ENCODE results near the gene ST6GALNAC4. TPM values are rescaled to one million over a fixed set of nuclear protein-coding genes. Genes with fewer than 3 reads are reported as not detected.
A peak's percentile ranks its signal among the peaks of the same experiment; 100 is the strongest.

ST6GALNAC4 gene
- total RNA-seq, 1 experiment from 2014 or later = 25.7 TPM

DNA sequence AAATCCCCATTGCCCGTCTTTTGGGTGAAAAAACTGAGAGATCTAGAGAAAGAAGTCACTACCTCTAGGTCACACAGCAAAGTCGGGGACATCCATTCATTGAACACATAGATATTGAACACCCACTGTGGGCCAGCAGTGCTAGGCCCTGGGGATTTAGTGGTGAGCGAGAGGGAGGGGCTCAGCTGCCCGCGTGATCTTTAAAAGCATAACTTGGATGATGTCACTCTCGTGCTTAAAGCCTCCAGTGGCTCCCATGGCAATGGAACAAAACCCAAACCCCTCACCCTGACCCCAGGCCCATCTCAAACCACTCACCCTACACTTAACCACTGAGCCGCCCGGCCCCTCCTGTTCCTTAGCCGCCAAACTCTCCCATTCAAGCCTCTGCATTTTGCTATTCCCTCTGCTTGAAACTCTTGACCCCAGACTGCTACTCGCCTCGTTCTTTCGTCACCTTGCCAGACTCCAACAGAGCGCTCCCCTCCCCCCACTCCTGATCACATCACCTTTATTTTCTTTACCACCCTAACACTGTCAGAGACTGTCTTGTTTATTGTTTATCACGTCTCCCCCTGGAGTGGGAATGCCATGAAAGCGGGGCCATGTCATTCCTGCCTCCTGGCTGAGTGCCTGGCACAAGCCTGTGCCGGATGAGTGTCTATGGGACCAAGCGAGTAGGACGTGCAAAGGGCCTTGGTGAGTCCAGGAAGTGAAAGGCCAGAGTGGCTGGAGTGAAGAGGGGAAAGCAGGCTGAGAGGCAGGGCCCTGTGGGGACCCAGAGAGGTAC, 14.4 kb upstream of the ST6GALNAC4 start:
- ATAC-seq = no peak
- CTCF ChIA-PET = interaction anchor here (1.3 to 4.5 kb wide), 7 partner anchors 10 to 197 kb away, joined by 4 to 78 read pairs (median 14); partner anchors contain the start of gene TOR2A
- peaks cover 3% of the 10 kb centered on the region; the same call in 1 of the 2 replicates for H3K36me3 Mint-ChIP-seq

More for the DNA sequence above, 14.4 kb upstream of the ST6GALNAC4 start:
- TF ChIP-seq, protein P1, sequence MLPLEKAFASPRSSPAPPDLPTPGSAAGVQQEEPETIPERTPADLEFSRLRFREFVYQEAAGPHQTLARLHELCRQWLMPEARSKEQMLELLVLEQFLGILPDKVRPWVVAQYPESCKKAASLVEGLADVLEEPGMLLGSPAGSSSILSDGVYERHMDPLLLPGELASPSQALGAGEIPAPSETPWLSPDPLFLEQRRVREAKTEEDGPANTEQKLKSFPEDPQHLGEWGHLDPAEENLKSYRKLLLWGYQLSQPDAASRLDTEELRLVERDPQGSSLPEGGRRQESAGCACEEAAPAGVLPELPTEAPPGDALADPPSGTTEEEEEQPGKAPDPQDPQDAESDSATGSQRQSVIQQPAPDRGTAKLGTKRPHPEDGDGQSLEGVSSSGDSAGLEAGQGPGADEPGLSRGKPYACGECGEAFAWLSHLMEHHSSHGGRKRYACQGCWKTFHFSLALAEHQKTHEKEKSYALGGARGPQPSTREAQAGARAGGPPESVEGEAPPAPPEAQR (CRISPR knock-in tag; IDR thresholded peaks at IDR 0.05) = no peak
- TF ChIP-seq RORB (CRISPR knock-in tag; IDR thresholded peaks at IDR 0.05) = no peak
- no peak for TF ChIP-seq SMAD4 (CRISPR knock-in tag; IDR thresholded peaks at IDR 0.05)
- no peak for TF ChIP-seq NR2C2 (CRISPR knock-in tag; IDR thresholded peaks at IDR 0.05)
- no peak for TF ChIP-seq GTF2I (CRISPR knock-in tag; conservative IDR thresholded peaks at IDR 0.05)
- TF ChIP-seq, protein P2, sequence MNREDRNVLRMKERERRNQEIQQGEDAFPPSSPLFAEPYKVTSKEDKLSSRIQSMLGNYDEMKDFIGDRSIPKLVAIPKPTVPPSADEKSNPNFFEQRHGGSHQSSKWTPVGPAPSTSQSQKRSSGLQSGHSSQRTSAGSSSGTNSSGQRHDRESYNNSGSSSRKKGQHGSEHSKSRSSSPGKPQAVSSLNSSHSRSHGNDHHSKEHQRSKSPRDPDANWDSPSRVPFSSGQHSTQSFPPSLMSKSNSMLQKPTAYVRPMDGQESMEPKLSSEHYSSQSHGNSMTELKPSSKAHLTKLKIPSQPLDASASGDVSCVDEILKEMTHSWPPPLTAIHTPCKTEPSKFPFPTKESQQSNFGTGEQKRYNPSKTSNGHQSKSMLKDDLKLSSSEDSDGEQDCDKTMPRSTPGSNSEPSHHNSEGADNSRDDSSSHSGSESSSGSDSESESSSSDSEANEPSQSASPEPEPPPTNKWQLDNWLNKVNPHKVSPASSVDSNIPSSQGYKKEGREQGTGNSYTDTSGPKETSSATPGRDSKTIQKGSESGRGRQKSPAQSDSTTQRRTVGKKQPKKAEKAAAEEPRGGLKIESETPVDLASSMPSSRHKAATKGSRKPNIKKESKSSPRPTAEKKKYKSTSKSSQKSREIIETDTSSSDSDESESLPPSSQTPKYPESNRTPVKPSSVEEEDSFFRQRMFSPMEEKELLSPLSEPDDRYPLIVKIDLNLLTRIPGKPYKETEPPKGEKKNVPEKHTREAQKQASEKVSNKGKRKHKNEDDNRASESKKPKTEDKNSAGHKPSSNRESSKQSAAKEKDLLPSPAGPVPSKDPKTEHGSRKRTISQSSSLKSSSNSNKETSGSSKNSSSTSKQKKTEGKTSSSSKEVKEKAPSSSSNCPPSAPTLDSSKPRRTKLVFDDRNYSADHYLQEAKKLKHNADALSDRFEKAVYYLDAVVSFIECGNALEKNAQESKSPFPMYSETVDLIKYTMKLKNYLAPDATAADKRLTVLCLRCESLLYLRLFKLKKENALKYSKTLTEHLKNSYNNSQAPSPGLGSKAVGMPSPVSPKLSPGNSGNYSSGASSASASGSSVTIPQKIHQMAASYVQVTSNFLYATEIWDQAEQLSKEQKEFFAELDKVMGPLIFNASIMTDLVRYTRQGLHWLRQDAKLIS (CRISPR knock-in tag; IDR thresholded peaks at IDR 0.05; ENCODE audit: borderline replicate concordance) = no peak
- no peak for TF ChIP-seq ZNF317 (CRISPR knock-in tag; IDR thresholded peaks at IDR 0.05; ENCODE audit: borderline replicate concordance, low read depth)
- TF ChIP-seq JUN (CRISPR knock-in tag; IDR thresholded peaks at IDR 0.05) = no peak
- TF ChIP-seq, protein P3, sequence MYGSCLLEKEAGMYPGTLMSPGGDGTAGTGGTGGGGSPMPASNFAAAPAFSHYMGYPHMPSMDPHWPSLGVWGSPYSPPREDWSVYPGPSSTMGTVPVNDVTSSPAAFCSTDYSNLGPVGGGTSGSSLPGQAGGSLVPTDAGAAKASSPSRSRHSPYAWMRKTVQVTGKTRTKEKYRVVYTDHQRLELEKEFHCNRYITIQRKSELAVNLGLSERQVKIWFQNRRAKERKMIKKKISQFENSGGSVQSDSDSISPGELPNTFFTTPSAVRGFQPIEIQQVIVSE (CRISPR knock-in tag; IDR thresholded peaks at IDR 0.05; ENCODE audit: borderline replicate concordance) = no peak
- TF ChIP-seq, protein P4, sequence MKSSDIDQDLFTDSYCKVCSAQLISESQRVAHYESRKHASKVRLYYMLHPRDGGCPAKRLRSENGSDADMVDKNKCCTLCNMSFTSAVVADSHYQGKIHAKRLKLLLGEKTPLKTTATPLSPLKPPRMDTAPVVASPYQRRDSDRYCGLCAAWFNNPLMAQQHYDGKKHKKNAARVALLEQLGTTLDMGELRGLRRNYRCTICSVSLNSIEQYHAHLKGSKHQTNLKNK (CRISPR knock-in tag; IDR thresholded peaks at IDR 0.05) = no peak
- TF ChIP-seq EMX1 (CRISPR knock-in tag; IDR thresholded peaks at IDR 0.05) = no peak
- TF ChIP-seq, protein P5, sequence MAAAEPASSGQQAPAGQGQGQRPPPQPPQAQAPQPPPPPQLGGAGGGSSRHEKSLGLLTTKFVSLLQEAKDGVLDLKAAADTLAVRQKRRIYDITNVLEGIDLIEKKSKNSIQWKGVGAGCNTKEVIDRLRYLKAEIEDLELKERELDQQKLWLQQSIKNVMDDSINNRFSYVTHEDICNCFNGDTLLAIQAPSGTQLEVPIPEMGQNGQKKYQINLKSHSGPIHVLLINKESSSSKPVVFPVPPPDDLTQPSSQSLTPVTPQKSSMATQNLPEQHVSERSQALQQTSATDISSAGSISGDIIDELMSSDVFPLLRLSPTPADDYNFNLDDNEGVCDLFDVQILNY (CRISPR knock-in tag; IDR thresholded peaks at IDR 0.05) = no peak
- TF ChIP-seq NFE2L1 (CRISPR knock-in tag; IDR thresholded peaks at IDR 0.05) = no peak
- TF ChIP-seq, protein P6, sequence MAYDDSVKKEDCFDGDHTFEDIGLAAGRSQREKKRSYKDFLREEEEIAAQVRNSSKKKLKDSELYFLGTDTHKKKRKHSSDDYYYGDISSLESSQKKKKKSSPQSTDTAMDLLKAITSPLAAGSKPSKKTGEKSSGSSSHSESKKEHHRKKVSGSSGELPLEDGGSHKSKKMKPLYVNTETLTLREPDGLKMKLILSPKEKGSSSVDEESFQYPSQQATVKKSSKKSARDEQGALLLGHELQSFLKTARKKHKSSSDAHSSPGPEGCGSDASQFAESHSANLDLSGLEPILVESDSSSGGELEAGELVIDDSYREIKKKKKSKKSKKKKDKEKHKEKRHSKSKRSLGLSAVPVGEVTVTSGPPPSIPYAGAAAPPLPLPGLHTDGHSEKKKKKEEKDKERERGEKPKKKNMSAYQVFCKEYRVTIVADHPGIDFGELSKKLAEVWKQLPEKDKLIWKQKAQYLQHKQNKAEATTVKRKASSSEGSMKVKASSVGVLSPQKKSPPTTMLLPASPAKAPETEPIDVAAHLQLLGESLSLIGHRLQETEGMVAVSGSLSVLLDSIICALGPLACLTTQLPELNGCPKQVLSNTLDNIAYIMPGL (CRISPR knock-in tag; IDR thresholded peaks at IDR 0.05) = no peak
- no peak for TF ChIP-seq ZNF416 (CRISPR knock-in tag; IDR thresholded peaks at IDR 0.05)
- no peak for TF ChIP-seq ZNF138 (CRISPR knock-in tag; conservative IDR thresholded peaks at IDR 0.05)
- TF ChIP-seq ZNF121 (CRISPR knock-in tag; IDR thresholded peaks at IDR 0.05) = no peak
- DNase-seq (ENCODE audit: low spot score) = no peak
- H3K9me3 Mint-ChIP-seq = no peaks in the 10 kb centered on the region
- H3K27ac Mint-ChIP-seq = peak overlapping the region; percentile 54
- H3K4me1 Mint-ChIP-seq = peaks cover 31% of the 10 kb centered on the region
- H3K27me3 Mint-ChIP-seq (ENCODE audit: low read depth) = peaks cover 26% of the 10 kb centered on the region
- POLR2A ChIA-PET = interaction anchor here (0.7 to 1.5 kb wide), 3 partner anchors 12 to 426 kb away, joined by 4 to 8 read pairs (median 4); no protein-coding TSS in a partner anchor
- peak overlapping the region; percentile 65 for H3K4me3 Mint-ChIP-seq

All from WTC11 (cell line).